Loucy (cell line): ENCODE data around the gene SLC22A23.
"Not testable (repeated sequence)": the region's sequence is repeated elsewhere in the genome, so short reads cannot be mapped to it uniquely, and the experiment has no call there.

Experiments used
- H2AFZ ChIP-seq: fragments of 200-600 bp; sonication (generic); 2 replicates; pipeline ENCODE4 v1.6.0; 2016; ENCODE audit warnings: antibody characterized with exemption, mild to moderate bottlenecking, low read length, moderate library complexity
- H3F3A ChIP-seq: fragments of 200-600 bp; 2 replicates; pipeline ENCODE4 v1.6.0; 2016; ENCODE audit warnings: antibody characterized with exemption, low read depth, mild to moderate bottlenecking
- H3K27me3 ChIP-seq: fragments of 200-600 bp; sonication (generic); 2 replicates; pipeline ENCODE4 v1.6.1; 2014; ENCODE audit warnings: low read length, mild to moderate bottlenecking; ENCODE audit not compliant: insufficient read depth, poor library complexity, severe bottlenecking
- H3K36me3 ChIP-seq: fragments of 200-600 bp; sonication (generic); 2 replicates; pipeline ENCODE4 v1.6.1; 2016; ENCODE audit warnings: low read length; ENCODE audit not compliant: insufficient read depth
- H3K4me1 ChIP-seq: fragments of 200-600 bp; sonication (generic); 2 replicates; pipeline ENCODE4 v1.5.1; 2014; ENCODE audit warnings: low read length, mild to moderate bottlenecking; ENCODE audit not compliant: insufficient read depth, poor library complexity, severe bottlenecking
- H3K4me2 ChIP-seq: fragments of 200-600 bp; sonication (generic); 2 replicates; pipeline ENCODE4 v1.6.0; 2014; ENCODE audit warnings: antibody characterized with exemption, low read length, low read depth, mild to moderate bottlenecking; ENCODE audit not compliant: poor library complexity, severe bottlenecking
- H3K4me3 ChIP-seq: fragments of 200-600 bp; sonication (generic); 2 replicates; pipeline ENCODE4 v1.5.1; 2014; ENCODE audit warnings: low read length, mild to moderate bottlenecking, mixed read lengths; ENCODE audit not compliant: poor library complexity, severe bottlenecking
- H3K79me2 ChIP-seq: fragments of 200-600 bp; sonication (generic); 2 replicates; pipeline ENCODE4 v1.6.1; 2014; ENCODE audit warnings: low read length; ENCODE audit not compliant: insufficient read depth
- H3K9ac ChIP-seq: fragments of 200-600 bp; sonication (generic); 2 replicates; pipeline ENCODE4 v1.6.0; 2014; ENCODE audit warnings: mild to moderate bottlenecking, low read depth, low read length, moderate library complexity; ENCODE audit not compliant: poor library complexity, severe bottlenecking
- H3K9me2 ChIP-seq: fragments of 200-600 bp; sonication (generic); replicated peaks from 2 replicates; pipeline ENCODE4 v1.6.1; 2016; ENCODE audit warnings: low read depth, low read length, mixed read lengths
- H3K9me3 ChIP-seq: fragments of 200-600 bp; sonication (generic); 2 replicates; pipeline ENCODE4 v1.6.1; 2014; ENCODE audit warnings: mild to moderate bottlenecking, antibody characterized with exemption, low read length, low read depth; ENCODE audit not compliant: insufficient read depth
- H4K20me1 ChIP-seq: fragments of 200-600 bp; sonication (generic); 2 replicates; pipeline ENCODE4 v1.6.0; 2014; ENCODE audit warnings: antibody characterized with exemption, low read length, mild to moderate bottlenecking; ENCODE audit not compliant: insufficient read depth, poor library complexity, severe bottlenecking
- CTCF ChIP-seq: fragments of 200-600 bp; sonication (generic); conservative IDR thresholded peaks from 2 replicates; pipeline ENCODE4 v1.5.1; 2014; ENCODE audit warnings: mild to moderate bottlenecking, antibody characterized with exemption, low read length
- EZH2phosphoT487 ChIP-seq: fragments of 200-600 bp; IDR thresholded peaks from 2 replicates; pipeline ENCODE4 v1.6.1; 2018; ENCODE audit warnings: antibody characterized with exemption, mild to moderate bottlenecking, moderate library complexity, borderline replicate concordance

SLC22A23 gene

GRCh38 chr6:3385660-3386151 is 71.1 kb downstream of the SLC22A23 start:
- H3K36me3 ChIP-seq, result no peaks in the 10 kb centered on the region
- H3K79me2 ChIP-seq, result no peaks in the 10 kb centered on the region

GRCh38 chr6:3385181-3385580 is 71.7 kb downstream of the SLC22A23 start:
- not testable (repeated sequence) for H3K9me3 ChIP-seq, H3K4me2 ChIP-seq, H2AFZ ChIP-seq, H3K9me2 ChIP-seq, H3K9ac ChIP-seq, H3F3A ChIP-seq, H3K36me3 ChIP-seq, H3K79me2 ChIP-seq, H3K4me3 ChIP-seq, H3K27me3 ChIP-seq, H4K20me1 ChIP-seq
- peaks cover 18% of the 10 kb centered on the region for H3K4me1 ChIP-seq

More at GRCh38 chr6:3385660-3386151, 71.1 kb downstream of the SLC22A23 start:
- Histone ChIP-seq H3K4me3 (no peak overlapping the region), H3K4me2 (no peak overlapping the region), H3K9me2 (no peaks in the 10 kb centered on the region), H3F3A (no peaks in the 10 kb centered on the region), H4K20me1 (no peaks in the 10 kb centered on the region), H3K4me1 (peaks cover 13% of the 10 kb centered on the region), H3K9me3 (no peaks in the 10 kb centered on the region), H3K9ac (no peak overlapping the region), H2AFZ (no peak overlapping the region), H3K27me3 (no peaks in the 10 kb centered on the region)
- no peak for TF ChIP-seq EZH2phosphoT487
- no peak for TF ChIP-seq CTCF

- H2AFZ ChIP-seq, result no peak overlapping the region
- no peaks in the 10 kb centered on the region for H3F3A ChIP-seq
- H3K9me3 ChIP-seq, result no peaks in the 10 kb centered on the region
- H3K4me2 ChIP-seq, result no peak overlapping the region
- H3K4me3 ChIP-seq, result no peak overlapping the region
- H3K9me2 ChIP-seq, result no peaks in the 10 kb centered on the region
- TF ChIP-seq EZH2phosphoT487 (no peak), CTCF (no peak)
- H3K79me2 ChIP-seq, result no peaks in the 10 kb centered on the region
- no peaks in the 10 kb centered on the region for H4K20me1 ChIP-seq
- no peaks in the 10 kb centered on the region for H3K36me3 ChIP-seq
- H3K9ac ChIP-seq, result no peak overlapping the region
- H3K4me1 ChIP-seq, result peaks cover 25% of the 10 kb centered on the region
- H3K27me3 ChIP-seq, result no peaks in the 10 kb centered on the region
Observed at GRCh38 chr6:3384241-3385143, 72.4 kb downstream of the SLC22A23 start.

- TF ChIP-seq EZH2phosphoT487, result no peak
- TF ChIP-seq CTCF, result no peak
- Histone ChIP-seq H3K36me3 (no peaks in the 10 kb centered on the region), H3F3A (no peaks in the 10 kb centered on the region), H3K9me2 (no peaks in the 10 kb centered on the region), H3K4me1 (peaks cover 33% of the 10 kb centered on the region), H2AFZ (no peak overlapping the region), H3K4me3 (no peak overlapping the region), H3K9me3 (no peaks in the 10 kb centered on the region), H3K27me3 (no peaks in the 10 kb centered on the region), H3K79me2 (no peaks in the 10 kb centered on the region), H3K4me2 (no peak overlapping the region), H3K9ac (no peak overlapping the region), H4K20me1 (no peaks in the 10 kb centered on the region)
Observed at GRCh38 chr6:3383525-3383924, 73.3 kb downstream of the SLC22A23 start.
